Measurements from ENCODE around the gene CARTPT.

Gene CARTPT

GRCh38 chr5:71738662-71739361 is 19.7 kb downstream of the CARTPT start:
- H3K4me3 ChIP-seq (ENCODE audit: low read depth, low read length): no peak overlapping the region
- in situ Hi-C loops (cut with HindIII; ENCODE audit: low sequenced_read_pairs): no loop called here
- no peak for TF ChIP-seq CTCF (IDR thresholded peaks at IDR 0.05; ENCODE audit: low read depth, low read length, missing control alignments)
- DNase-seq (ENCODE audit: low read depth): no peak

- no peak overlapping the region for H3K4me3 ChIP-seq (ENCODE audit: low read depth, low read length)
- DNase-seq (ENCODE audit: low read depth): no peak
- no peak for TF ChIP-seq CTCF (IDR thresholded peaks at IDR 0.05; ENCODE audit: low read depth, low read length, missing control alignments)
- in situ Hi-C loops (cut with HindIII; ENCODE audit: low sequenced_read_pairs): no loop called here
These were observed 21.1 kb downstream of the CARTPT start for GRCh38 chr5:71740015-71740753.

- no peak overlapping the region for H3K4me3 ChIP-seq (ENCODE audit: low read depth, low read length)
- DNase-seq (ENCODE audit: low read depth): no peak
- no peak for TF ChIP-seq CTCF (IDR thresholded peaks at IDR 0.05; ENCODE audit: low read depth, low read length, missing control alignments)
- in situ Hi-C loops (cut with HindIII; ENCODE audit: low sequenced_read_pairs): no loop called here
These were observed 24.1 kb downstream of the CARTPT start for GRCh38 chr5:71743155-71743554.

- in situ Hi-C loops (cut with HindIII; ENCODE audit: low sequenced_read_pairs): no loop called here
- H3K4me3 ChIP-seq (ENCODE audit: low read depth, low read length): no peak overlapping the region
- no peak for DNase-seq (ENCODE audit: low read depth)
- no peak for TF ChIP-seq CTCF (IDR thresholded peaks at IDR 0.05; ENCODE audit: low read depth, low read length, missing control alignments)
These were observed 25.1 kb downstream of the CARTPT start for GRCh38 chr5:71744009-71744790.

GRCh38 chr5:71747182-71747581 is 28.1 kb downstream of the CARTPT start:
- DNase-seq (ENCODE audit: low read depth): no peak
- no peak for TF ChIP-seq CTCF (IDR thresholded peaks at IDR 0.05; ENCODE audit: low read depth, low read length, missing control alignments)
- no peak overlapping the region for H3K4me3 ChIP-seq (ENCODE audit: low read depth, low read length)
- in situ Hi-C loops (cut with HindIII; ENCODE audit: low sequenced_read_pairs): no loop called here

GRCh38 chr5:71748360-71748759 is 29.3 kb downstream of the CARTPT start:
- in situ Hi-C loops (cut with HindIII; ENCODE audit: low sequenced_read_pairs): no loop called here
- no peak overlapping the region for H3K4me3 ChIP-seq (ENCODE audit: low read depth, low read length)
- DNase-seq (ENCODE audit: low read depth): no peak
- TF ChIP-seq CTCF (IDR thresholded peaks at IDR 0.05; ENCODE audit: low read depth, low read length, missing control alignments): no peak
